HFFc6 (cell line): ENCODE data around the gene FGF7. TPM values are rescaled to one million over a fixed set of nuclear protein-coding genes. Genes with fewer than 3 reads are reported as not detected.

Experiments used
- DNase-seq: peaks from one replicate; pipeline ENCODE4 v3.0.0-alpha.2; 2018
- H3K27ac Mint-ChIP-seq: 2 replicates; pipeline ENCODE4 v1.8.0; 2020; ENCODE audit warnings: mild to moderate bottlenecking, mixed read lengths
- H3K27me3 Mint-ChIP-seq: 2 replicates; pipeline ENCODE4 v1.8.0; 2021; ENCODE audit warnings: mild to moderate bottlenecking, moderate library complexity, mixed read lengths; ENCODE audit not compliant: insufficient read depth
- H3K36me3 Mint-ChIP-seq: 2 replicates; pipeline ENCODE4 v1.8.0; 2021; ENCODE audit warnings: low read depth, mixed read lengths
- H3K4me1 Mint-ChIP-seq: 2 replicates; pipeline ENCODE4 v1.8.0; 2020; ENCODE audit warnings: low read depth, mixed read lengths
- H3K4me3 Mint-ChIP-seq: 2 replicates; pipeline ENCODE4 v1.8.0; 2020; ENCODE audit warnings: mild to moderate bottlenecking, moderate library complexity, mixed read lengths
- H3K9me3 Mint-ChIP-seq: 2 replicates; pipeline ENCODE4 v1.8.0; 2020; ENCODE audit warnings: mild to moderate bottlenecking, mixed read lengths
- CTCF ChIP-seq: fragments of 200-600 bp; sonication (generic); IDR thresholded peaks from 2 replicates; pipeline ENCODE4 v1.5.0; 2021; ENCODE audit warnings: antibody characterized with exemption, mild to moderate bottlenecking
- total RNA-seq, 6 experiments: library from RNA; stranded (reverse); fragmentation: NEBNext Ultra II Directional; extraction: Animal tissue kit (Norgen Biotek cat#: 25700); gene quantifications; 2 replicates in 1 of 6; 3 replicates in 5 of 6; pipeline ENCODE4 v1.2.3, GENCODE V29; 2021

FGF7 gene
- total RNA-seq, 6 experiments from 2014 or later, result 12.1 to 59.8 (median 52.2) TPM

DNA sequence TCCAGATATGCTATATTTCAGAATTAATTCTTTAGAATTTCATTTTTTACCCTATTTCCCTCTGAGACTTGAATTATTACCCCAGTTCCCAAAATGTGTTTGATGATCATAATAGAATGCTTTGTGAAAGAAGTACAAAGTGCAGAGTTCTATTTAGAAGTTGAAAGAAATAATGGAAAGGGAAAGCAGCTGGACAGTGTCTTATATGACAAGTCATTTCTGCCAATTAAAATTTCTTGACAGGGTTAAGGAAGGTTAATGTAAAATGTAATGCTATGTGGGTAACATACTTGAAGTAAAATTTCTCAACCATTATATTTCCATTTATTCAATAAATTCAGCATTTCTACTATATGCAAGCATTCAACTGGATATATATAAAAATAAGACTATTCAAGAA is 33.1 kb downstream of the FGF7 start:
- Mint-ChIP-seq H3K27me3 (no peaks in the 10 kb centered on the region; the same call in 1 of the 2 replicates), H3K36me3 (peaks cover 29% of the 10 kb centered on the region), H3K27ac (no peak overlapping the region), H3K9me3 (no peaks in the 10 kb centered on the region), H3K4me1 (peaks cover 79% of the 10 kb centered on the region), H3K4me3 (no peak overlapping the region)
- no peak for TF ChIP-seq CTCF
- no peak for DNase-seq

DNA sequence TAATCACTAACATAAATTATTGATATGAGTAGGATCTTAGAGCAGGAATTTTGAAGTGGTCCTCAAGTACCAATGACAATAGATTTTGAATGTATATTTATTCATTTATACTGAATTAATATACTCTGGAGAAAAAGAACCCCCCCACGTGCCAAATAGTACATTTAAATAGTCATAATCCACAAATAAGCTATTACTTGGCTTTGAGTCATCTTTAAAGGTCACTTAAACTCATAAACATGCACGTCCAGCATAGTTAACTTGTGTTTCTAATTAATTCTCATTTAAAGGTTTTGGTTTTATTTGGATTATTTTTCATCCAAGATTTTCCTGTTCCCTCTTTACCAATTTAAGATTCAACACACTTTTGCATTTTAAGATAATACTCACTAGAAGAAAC is 35.1 kb downstream of the FGF7 start:
- Mint-ChIP-seq H3K4me3 (no peak overlapping the region; the same call in 1 of the 2 replicates), H3K4me1 (peaks cover 77% of the 10 kb centered on the region), H3K27ac (peak overlapping the region; percentile 38), H3K27me3 (no peaks in the 10 kb centered on the region; the same call in 1 of the 2 replicates), H3K9me3 (no peaks in the 10 kb centered on the region), H3K36me3 (peaks cover 29% of the 10 kb centered on the region)
- DNase-seq, result peak; percentile 27
- TF ChIP-seq CTCF, result no peak

DNA sequence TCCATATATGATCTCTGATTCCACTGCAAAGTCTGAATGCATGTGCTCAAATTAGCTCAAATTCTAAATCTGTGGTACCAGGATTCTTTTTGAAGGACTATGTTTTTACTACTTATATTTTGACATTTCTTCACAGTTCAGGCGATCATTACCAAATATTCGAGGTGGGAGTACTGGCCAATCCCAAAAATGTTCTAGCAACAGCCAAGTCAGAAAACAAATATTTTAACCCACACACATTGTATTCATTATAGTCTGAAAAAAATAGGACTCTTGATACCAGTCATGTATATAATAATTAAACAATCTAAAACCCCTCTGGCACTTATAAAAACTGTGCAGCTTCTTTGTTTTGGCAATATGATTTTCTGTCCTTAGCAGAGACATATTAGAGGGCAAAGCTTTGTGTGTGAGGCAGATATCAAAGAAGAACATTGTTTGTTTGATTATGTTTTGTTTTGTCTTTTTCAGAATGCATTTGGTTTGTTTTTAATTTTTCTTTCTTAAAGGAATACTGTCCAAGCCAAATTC is 37.4 kb downstream of the FGF7 start:
- TF ChIP-seq CTCF, result no peak
- Mint-ChIP-seq H3K27ac (0 out of 2 replicates have a peak overlapping the region, but pooled peaks have one; percentile 19), H3K4me3 (no peak overlapping the region; the same call in 1 of the 2 replicates), H3K27me3 (no peaks in the 10 kb centered on the region; the same call in 1 of the 2 replicates), H3K4me1 (peaks cover 79% of the 10 kb centered on the region), H3K36me3 (peaks cover 27% of the 10 kb centered on the region), H3K9me3 (no peaks in the 10 kb centered on the region)
- no peak for DNase-seq

GRCh38 chr15:49462232-49462844 is 39.3 kb downstream of the FGF7 start:
- Mint-ChIP-seq H3K27ac (no peak overlapping the region), H3K9me3 (no peaks in the 10 kb centered on the region), H3K36me3 (peaks cover 21% of the 10 kb centered on the region), H3K4me1 (peaks cover 83% of the 10 kb centered on the region), H3K4me3 (no peak overlapping the region), H3K27me3 (no peaks in the 10 kb centered on the region; the same call in 1 of the 2 replicates)
- no peak for TF ChIP-seq CTCF
- DNase-seq, result no peak

DNA sequence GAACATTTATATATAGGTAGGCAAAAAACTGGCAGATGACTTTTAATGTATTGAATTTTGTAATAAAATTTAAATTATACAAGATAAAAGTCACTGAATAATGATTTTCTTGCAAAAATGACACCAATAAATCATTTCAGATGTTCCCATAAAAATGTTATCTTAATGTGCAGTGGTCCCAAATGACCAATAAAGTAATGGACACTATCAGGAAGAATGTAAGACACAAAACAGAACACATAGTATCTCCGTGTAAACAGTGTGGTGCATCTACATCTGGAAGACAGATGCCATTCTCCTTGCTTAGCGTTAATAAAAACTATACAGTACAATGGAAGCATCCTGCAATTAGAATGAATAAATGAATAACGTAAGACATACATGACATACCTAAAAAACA is 41.5 kb downstream of the FGF7 start:
- Mint-ChIP-seq H3K4me3 (no peak overlapping the region), H3K9me3 (no peaks in the 10 kb centered on the region), H3K27me3 (no peaks in the 10 kb centered on the region), H3K4me1 (peaks cover 77% of the 10 kb centered on the region), H3K27ac (no peak overlapping the region), H3K36me3 (peaks cover 16% of the 10 kb centered on the region; the same call in 1 of the 2 replicates)
- no peak for TF ChIP-seq CTCF
- DNase-seq, result no peak
